HT-29 (cell line): ENCODE data around the gene ZNF354C. TPM values are rescaled to one million over a fixed set of nuclear protein-coding genes. Genes with fewer than 3 reads are reported as not detected.
"Not testable (repeated sequence)": the region's sequence is repeated elsewhere in the genome, so short reads cannot be mapped to it uniquely, and the experiment has no call there.

Experiments used
- DNase-seq: peaks from one replicate; pipeline ENCODE4 v3.0.0-alpha.2; 2015; ENCODE audit warnings: low spot score
- total RNA-seq: library from RNA; depleted of rRNA; stranded (reverse); fragments of >200 nt; shearing (Covaris generic); gene quantifications from 2 replicates; pipeline ENCODE4 v1.2.3, GENCODE V29; 2014; rRNA removed

Gene ZNF354C
- total RNA-seq: not detected in 2 replicates

DNA sequence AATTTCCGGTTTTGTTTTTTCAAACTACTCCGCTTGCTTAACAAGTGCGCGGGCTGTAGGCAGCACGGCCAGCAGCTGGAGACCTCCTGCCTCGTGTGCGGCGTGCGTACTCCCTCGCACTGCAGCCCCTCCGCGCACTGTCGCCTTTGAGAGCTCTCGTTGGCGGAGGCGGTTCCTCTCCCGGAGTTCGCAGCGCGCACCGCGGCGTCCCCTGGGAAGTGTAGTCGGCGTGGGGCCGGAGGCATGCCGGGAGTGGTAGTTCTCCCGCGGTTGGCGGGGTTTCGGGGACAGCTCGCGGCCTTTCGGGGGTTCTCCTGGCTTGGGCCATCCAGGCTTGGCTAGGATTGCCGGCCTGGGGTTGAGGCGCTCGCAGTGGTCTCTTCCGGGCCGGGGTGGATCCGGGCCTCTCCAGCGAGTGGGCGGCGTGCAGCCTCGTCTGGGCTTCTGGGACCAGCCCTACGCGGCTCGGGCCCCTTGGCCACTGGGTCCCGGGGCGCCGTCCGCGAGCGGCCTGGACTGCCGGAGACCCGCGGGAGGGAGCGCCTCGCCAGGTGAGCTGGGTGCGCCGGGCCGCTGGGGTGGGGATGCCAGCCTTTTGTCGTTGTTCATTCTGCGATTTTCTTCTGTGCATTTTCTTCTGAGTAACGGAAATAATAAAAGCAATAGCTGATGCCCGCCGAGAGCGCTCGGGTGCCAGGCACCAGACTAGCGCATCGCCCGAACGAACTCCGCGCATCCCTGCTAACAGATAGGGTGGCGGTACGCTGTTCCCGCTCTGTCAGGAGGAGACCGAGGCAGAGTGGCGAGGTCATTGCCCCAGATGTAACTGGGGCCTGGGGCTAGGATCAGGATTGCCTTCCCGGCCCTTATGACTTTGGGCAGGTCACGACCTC, at the start of gene ZNF354C:
Gene ZNF354C, plus strand, starts transcription at position 258 of the 893 bp plus-strand sequence. CDS start 1,696 bp downstream, outside the sequence.
- no peak for DNase-seq

DNA sequence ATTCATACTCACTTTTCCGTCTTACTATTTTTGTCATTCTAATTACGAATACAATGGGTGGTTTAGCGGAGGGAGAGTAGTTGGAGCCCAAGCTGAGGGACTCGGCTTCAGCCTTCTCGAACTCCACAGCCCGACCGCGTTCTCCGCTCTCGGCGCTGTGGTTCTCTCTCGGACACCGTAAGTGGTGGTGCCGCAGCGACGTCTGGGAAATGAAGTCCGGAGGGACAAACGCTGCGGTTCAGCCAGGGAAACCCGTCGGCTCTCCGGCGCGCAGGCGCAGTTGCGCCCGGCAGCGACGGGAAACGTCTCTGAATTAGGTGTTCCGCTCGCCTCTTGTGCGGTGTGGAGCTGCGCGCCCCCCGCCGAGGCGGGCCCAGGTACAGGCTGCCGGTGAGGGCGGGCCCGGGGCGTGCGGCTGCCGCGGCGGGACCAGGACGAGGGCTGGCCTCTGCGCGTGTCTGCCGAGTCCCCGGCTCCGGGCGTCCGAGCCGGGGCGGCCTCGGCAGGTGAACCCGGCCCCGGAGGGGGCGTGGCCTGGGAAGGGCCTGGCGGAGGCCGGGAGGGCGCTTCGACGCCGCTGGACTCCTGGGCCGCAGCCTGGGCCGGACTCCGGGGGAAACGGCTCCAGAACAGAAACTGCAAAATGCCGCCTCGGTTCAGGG, 36.5 kb upstream of the ZNF354C start, which contains the start of gene ZNF879:
Gene ZNF879, plus strand, starts transcription at position 277 of the 662 bp plus-strand sequence. CDS start 1,201 bp downstream, outside the sequence.
- no peak for DNase-seq

DNA sequence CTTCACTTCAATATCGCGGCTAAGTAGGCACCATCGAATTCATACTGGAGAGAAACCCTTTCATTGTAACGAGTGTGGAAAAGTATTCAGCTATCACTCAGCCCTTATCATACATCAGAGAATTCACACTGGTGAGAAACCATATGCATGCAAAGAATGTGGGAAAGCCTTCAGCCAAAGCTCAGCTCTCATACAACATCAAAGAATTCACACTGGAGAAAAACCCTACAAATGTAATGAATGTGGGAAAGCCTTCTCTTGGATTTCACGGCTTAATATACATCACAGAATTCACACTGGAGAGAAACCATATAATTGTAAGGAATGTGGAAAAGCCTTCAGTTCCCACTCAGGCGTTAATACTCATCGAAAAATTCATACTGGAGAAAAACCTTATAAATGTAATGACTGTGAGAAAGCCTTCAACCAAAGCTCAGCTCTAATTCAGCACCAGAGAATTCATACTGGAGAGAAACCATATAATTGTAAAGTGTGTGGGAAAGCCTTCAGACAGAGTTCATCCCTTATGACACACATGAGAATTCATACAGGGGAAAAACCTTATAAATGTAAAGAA, 27.1 kb upstream of the ZNF354C start:
- DNase-seq: no peak

DNA sequence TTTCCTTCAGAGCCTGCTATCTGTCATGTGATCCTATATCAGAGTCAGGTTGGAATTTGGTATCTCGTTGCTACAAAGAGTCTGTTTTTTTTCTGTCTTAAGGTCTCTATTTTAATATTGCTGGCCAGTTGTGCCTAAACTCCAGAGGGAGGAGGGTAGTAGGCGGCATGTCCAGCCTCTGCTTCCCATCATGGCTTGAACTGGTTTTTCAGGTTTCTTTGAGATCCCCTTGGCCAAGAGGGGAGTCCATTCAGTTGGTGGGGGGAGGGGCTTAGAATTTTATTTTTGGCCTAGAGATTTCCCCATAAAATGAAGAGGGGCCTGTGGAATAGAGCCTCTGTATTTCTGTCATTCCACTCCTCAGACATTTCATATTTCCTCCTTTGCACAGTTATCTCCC, 15.4 kb upstream of the ZNF354C start:
- DNase-seq: no peak

DNA sequence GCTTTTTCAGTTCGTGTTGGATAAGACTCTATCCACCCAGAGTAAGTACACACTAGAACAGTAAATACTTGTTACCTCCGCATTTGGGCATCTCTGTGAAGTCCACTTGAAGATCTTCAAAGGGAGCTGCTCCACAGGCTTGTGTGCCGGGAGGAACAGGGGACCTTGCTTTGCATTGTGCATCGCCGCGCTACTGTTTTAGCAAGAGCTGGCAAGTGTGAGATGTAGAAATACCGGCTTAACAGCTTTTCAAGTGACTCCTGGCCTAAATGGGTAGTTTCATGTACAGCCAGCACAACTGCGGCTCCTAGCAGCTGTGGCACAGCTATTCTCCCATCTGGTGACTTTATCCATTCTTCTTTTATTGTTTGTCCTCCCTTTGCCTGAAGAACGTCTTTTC, 8.4 kb upstream of the ZNF354C start:
- DNase-seq: no peak

DNA sequence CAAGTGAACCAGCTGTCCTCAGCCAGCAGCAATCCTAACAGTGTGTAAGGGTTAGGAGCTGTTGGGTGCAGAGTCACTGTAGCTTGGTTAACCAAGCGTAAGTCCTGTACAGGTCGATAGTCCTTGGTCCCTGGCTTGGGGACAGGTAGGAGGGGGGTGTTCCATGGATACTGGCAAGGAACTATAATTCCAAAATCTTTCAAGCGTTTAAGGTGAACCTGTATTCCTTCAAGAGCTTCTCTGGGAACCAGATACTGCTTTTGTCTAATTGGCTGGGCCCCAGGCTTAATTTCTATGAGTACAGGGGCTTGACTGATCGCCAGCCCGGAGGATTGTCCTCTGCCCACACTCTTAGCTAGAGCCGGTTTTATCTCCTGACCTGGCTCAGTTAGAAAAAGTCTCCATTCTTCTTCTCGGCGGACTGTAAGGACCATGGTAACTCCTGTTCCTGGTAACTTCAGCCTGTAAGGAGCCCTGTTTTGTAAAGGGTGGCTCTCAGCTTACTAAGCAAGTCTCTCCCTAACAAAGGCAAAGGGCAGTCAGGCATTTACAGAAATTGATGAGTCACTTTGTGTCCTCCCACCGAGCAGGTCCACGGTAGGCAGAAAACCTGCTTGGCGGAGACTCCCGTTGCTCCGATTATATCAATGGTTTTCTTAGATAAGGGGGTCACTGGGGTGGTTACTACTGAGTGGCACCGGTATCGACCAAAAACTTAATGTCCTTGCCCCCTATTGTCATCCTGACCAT, 6.0 kb upstream of the ZNF354C start:
- no peak for DNase-seq

DNA sequence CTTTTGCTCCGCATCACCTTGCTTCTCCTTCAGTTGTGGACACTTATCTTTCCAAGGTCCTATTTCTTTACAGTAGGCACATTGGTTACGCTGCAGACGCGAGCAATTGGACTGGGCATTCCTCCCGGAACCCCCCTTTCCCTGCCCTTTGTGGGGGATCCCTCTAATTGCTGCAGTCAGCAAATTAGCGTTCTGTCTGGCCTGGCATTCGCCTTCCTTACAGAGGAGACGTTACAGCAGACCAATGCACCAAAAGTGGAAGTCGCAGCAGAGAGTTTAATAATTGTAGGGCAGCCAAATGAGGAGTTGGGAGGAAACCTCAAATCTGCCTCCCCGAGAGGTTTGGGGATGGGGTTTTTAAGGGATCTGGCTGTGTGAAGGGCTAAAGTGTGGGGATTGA, 5.3 kb upstream of the ZNF354C start:
- DNase-seq: no peak

DNA sequence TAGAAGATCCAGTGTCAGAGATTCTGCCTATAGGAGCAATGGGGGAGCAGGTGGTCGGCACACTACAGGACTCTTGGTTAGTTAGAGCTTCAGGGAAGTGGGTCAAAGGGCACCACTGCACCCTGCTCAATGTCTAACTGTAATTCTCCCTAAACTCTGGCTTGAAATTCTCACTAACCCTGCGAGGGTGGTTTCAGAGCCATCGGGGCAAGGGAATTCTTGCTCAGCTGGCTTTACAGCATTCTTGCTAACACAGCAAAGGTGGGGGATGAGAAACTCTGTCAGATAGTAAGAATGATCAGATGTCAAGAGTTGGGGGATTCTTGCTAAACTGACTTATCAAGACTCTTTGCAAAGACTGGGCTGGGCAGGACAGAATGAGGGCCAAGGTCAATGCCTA, 4.7 kb upstream of the ZNF354C start:
- DNase-seq: no peak

DNA sequence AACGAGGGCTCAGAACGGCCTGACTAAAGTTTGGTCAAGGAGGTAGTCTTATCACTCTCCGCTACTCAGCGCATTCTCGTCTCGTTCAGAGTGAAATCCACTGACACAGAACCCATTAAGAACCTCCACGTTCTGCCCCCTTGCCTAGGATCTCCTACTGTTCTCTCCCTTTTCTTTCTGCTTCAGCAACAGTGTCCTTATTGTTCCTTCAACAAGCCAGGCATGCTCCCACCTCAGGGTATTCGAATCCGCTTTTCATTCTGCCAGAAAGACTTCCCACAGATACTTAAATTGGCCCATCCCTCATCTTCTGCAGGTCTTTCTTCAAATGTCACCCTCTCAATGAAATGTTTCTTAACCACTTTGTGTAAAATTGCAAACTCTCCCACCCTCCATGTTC, 4.3 kb upstream of the ZNF354C start:
- DNase-seq: no peak

DNA sequence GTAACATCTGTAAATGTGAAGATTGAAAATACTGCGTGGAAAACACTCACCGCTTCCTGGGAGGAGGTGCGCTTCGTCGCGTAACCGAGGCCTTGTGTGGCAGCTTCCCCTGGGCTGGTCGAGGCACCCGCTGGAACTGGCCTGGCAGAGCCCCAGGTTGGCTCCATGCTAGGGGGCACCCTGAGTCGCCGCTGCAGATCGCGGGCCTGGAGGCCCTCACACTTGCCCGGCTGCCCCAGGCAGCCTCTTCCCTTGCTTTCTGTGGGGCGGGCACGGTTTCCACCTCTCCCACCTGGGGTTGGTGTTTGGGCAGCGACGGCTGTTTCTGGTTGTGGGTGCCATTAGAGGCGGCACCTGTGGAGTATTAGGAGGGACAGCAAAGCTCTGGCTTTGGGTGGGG, 852 bp downstream of the ZNF354C start:
- no peak for DNase-seq

DNA sequence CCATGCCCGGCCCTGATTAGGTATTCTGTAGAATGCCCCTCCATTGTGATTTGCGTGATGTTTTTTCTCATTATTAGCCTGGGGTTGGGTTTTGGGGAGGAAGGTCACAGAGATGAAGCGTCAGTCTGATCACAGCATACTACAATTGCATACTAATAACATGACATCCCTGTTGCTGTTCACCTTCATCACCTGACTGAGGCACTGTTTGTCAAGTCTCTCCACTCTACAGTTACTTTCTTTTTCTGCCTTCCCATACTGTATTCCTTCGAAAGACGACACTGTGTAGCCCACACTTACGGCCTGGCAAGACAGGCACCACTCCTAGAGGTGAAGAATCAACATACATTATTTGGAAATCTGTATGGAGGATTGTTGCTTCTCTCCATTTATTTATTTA, 5.5 kb downstream of the ZNF354C start:
- no peak for DNase-seq

DNA sequence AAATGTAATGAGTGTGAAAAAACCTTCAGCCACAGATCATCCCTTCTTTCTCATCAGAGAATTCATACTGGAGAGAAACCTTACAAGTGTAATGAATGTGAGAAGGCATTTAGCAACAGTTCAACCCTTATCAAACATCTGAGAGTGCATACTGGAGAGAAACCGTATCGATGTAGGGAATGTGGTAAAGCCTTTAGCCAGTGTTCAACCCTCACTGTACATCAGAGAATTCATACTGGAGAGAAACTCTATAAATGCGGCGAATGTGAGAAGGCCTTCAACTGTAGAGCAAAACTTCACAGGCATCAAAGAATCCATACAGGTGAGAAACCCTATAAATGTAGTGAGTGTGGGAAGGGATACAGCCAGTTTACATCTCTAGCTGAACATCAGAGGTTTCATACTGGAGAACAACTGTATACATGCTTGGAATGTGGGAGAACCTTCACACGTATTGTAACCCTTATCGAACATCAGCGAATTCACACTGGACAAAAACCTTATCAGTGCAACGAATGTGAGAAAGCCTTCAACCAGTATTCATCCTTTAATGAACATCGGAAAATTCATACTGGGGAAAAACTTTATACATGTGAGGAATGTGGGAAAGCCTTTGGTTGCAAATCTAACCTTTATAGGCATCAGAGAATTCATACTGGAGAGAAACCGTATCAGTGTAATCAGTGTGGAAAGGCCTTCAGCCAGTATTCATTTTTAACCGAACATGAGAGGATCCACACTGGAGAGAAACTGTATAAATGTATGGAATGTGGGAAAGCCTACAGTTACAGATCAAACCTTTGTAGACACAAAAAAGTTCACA, 19.2 kb downstream of the ZNF354C start:
- DNase-seq: no peak

DNA sequence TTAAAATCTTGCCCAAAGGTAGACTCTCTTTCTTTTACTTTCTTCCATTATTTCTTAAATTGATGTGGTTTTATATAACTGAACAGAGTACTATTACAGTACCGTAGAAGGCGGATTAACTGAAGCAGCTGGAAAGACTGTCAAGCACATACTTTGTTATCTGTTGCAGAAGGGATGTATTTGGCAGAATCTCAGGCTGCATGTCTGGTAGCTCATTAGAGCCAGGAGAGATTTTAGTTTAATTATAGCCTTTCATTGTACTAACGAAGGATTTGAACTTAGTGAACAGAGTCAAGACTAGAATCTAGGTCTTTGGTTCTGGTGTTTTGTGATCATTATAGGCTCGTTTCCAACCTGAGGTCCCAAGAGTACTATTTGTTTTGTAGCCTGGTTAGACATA, 20.6 kb downstream of the ZNF354C start:
- DNase-seq: no peak

DNA sequence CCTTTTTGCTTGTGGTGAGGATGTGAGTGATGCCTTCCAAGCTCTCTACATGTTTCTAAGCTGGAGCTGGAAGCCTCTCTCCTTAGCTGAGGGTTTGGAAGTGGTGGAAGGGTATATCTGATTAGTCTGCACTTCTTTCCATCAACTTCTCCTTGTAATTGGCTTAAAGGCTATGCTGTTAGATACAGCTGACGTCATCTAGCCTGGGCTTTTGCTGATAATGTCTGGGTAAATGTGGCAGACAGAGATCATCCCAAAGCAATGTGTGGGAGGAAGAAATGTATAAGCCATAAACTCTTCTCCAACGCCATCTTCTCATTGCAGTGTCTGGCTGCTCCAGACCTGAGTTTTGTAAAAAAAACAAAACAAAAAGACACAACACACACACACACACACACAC, 29.3 kb downstream of the ZNF354C start:
- DNase-seq: no peak

DNA sequence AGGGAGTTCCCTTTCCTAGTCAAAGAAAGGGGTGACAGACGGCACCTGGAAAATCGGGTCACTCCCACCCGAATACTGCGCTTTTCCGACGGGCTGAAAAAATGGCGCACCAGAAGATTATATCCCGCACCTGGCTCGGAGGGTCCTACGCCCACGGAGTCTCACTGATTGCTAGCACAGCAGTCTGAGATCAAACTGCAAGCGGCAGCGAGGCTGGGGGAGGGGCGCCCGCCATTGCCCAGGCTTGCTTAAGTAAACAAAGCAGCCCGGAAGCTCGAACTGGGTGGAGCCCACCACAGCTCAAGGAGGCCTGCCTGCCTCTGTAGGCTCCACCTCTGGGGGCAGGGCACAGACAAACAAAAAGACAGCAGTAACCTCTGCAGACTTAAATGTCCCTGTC, 41.1 kb downstream of the ZNF354C start:
- DNase-seq: not testable (repeated sequence)

DNA sequence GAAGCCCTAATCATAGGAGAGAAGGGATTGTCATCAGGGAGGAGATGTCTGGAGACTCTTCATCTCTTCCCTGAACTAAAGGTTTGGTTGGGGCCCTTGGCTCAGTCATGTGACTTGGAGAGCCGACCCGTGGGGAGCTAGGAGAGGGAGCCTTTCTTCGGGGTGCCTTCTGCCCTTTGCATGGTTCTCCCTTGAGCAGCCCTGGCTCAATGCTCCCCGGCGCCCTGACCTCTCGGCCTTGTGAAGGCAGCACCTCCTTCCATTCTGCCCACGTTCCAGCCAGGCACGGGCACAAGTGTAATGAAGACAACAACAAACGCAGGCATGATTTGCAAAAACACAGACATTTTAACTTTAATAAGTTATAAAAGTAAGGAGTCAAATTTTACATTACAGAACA, 50.4 kb downstream of the ZNF354C start:
- DNase-seq: no peak

DNA sequence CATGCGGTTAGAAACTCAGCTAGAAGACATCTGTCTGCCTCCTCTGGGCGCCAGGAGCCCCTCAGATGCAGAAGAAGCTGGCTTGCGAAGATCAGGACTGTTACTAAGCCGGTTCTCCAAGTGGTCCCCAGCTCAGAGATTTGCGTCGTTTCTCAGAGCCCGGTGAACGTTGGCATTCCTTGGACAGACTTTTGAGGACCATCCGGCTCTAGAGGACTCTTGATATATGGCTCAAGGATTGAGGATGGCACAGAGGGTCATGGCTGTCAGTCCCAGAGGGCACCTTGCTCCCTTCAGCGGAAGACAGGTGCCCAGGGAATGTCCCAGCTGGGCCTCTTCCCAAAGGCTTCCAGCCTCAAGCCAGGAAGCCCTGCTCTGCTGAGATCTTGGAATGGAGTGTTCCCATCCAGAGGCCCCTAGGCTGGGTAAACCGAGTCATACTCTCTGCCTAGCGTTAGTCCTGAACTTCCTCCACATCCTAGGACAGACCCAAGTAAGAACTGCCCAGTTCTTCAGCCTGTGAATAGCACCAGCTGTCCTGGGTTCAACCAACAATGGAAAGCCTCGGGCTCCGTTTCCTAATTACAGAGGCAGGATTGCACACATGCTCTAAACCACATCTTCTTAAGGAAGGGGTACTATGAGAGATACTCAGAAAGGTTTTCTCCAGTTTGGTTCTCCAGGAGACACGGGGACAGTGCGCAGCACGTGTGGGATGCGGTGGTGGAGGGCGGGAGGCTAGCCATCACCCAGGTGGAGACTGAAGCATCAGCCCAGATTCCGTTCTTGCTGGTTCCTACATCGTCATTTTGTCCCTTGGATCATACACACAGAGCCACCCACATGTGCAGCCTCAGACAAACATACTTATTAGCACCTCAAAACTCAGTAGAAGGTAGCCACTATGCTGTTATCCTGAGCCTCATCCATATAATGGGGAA, 51.4 kb downstream of the ZNF354C start:
- no peak for DNase-seq

DNA sequence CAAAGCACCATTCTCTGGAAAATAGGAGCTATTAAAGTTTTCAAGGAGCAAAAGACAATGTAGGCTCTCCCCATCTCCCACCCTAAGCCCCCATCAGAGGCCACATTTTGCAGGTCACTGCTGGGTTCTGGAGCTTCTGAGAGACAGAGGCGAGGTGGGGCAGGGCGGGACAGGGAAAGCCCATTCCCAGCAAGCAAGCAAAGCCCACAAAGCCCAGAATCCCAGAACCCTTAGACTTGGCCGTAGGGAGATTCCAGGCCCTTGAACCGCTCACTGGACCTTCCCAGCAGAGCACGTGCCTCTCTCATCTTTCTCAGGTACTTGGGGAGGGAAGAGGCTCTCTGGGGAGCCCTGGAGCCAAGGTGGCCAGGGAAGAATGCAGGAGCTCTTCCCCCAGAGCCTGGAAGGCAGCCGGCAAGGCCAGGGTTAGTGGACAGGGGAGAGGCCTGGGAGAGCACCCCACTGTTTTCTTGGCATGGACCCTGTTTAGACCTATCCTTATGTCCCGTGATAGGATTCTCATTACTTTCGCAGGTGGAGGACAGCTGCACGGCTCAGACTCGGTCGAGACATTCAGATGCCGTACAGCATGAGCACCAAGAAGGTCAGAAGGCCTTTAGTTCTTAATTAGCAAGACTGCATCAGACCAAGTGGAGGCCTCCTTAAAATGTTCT, 52.4 kb downstream of the ZNF354C start:
- DNase-seq: no peak

DNA sequence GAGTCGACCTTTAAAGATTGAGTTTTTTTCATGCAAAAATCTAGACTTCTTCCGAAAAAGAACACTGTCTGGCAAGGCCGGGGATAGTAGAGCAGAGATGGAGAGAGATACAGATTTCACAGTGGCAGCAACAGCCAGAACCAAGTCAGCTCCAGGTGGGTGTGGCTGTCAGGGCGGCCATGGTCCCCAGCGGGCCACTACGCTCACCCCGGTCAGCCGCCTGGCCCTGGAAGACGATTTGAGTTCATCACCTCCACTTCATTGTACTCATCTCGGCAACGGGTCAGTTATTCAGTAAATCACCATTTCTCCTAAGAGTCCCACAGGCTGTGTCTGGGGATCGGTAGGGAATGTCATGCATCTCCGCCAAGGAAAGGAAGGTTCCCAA, 53.0 kb downstream of the ZNF354C start:
- no peak for DNase-seq
